BLaER1 (cell line): ENCODE measurements around the gene DHX32.
"Not testable (repeated sequence)": the region's sequence is repeated elsewhere in the genome, so short reads cannot be mapped to it uniquely, and the experiment has no call there.

ENCODE experiments used
- H3K27ac ChIP-seq: shearing (Covaris generic); formaldehyde crosslinking; 2 replicates; pipeline ENCODE4 v1.8.1; 2022
- H3K27me3 ChIP-seq: shearing (Covaris generic); formaldehyde crosslinking; 2 replicates; pipeline ENCODE4 v1.8.1; 2022
- H3K36me3 ChIP-seq: shearing (Covaris generic); formaldehyde crosslinking; 2 replicates; pipeline ENCODE4 v1.8.1; 2022
- H3K4me1 ChIP-seq: shearing (Covaris generic); formaldehyde crosslinking; 2 replicates; pipeline ENCODE4 v1.8.1; 2022
- H3K4me2 ChIP-seq: shearing (Covaris generic); formaldehyde crosslinking; 2 replicates; pipeline ENCODE4 v1.8.1; 2022
- H3K4me3 ChIP-seq: shearing (Covaris generic); formaldehyde crosslinking; 2 replicates; pipeline ENCODE4 v1.8.1; 2022
- H3K9ac ChIP-seq: shearing (Covaris generic); formaldehyde crosslinking; 2 replicates; pipeline ENCODE4 v1.8.1; 2022
- H3K9me3 ChIP-seq: shearing (Covaris generic); formaldehyde crosslinking; 2 replicates; pipeline ENCODE4 v1.8.1; 2022
- H4K20me1 ChIP-seq: shearing (Covaris generic); formaldehyde crosslinking; 2 replicates; pipeline ENCODE4 v1.8.1; 2022
- Cebpa-rat ChIP-seq: shearing (Covaris generic); IDR thresholded peaks from 2 replicates; pipeline ENCODE4 v1.8.1; 2022

The DHX32 gene

GRCh38 chr10:125889441-125889840 is 8.3 kb upstream of the DHX32 start:
- not testable (repeated sequence) for H3K9ac ChIP-seq, H3K27me3 ChIP-seq, H3K4me2 ChIP-seq, H3K9me3 ChIP-seq, H3K4me1 ChIP-seq, H3K4me3 ChIP-seq, H3K36me3 ChIP-seq, H3K27ac ChIP-seq
- peaks cover 20% of the 10 kb centered on the region; the same call in 1 of the 2 replicates for H4K20me1 ChIP-seq

DNA sequence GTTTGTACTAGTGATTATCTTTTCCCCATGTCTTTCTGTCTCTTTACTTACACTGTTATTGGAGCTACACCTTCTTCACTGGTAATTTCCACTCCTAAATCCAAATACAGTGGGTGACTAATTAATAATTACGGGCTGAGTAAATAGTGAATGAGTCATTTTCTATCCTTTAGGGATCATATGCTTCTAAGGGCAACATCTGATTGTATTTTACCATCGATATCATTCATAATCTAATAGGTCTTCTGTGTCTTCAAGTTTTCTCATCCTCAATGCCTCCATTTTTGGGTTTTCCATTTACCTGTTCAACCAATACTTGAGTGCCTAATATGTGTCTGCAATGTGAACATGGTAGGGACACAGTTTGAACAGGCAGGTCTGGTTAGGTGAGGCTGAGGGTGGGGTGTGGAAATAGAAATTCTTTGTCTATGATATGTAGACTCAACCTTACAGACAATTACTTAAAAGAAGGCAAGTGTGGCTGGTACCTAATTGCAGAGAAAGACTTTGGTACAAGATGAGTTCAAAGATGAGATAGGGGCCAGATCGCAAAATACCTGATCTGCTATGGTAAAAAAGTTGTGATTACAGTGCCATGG is 5.9 kb upstream of the DHX32 start:
- Histone ChIP-seq H3K9ac (no peak overlapping the region), H3K4me2 (no peak overlapping the region), H3K27me3 (no peaks in the 10 kb centered on the region), H3K27ac (no peak overlapping the region), H3K4me1 (no peaks in the 10 kb centered on the region), H3K9me3 (no peaks in the 10 kb centered on the region), H3K4me3 (no peak overlapping the region), H3K36me3 (peaks cover 19% of the 10 kb centered on the region), H4K20me1 (peaks cover 15% of the 10 kb centered on the region; the same call in 1 of the 2 replicates)
- no peak for TF ChIP-seq Cebpa-rat

DNA sequence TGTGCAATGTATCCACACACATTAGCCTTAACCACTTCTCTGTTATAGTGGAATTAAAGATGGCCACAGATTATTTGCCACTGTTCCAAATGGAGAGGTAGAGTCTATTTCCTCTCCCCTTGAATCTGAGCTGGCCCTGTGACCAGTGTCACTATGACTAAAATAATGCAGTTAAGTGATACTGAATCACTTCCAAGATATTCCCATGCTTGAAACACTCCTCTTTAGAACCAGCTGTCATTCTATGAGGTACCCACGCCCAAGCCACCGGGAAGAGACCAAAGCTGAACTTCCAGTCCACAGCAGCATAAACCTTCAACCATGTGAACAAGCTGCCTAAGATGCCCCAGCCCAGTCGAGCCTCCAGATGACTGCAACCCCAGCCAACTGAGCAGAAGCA is 2.1 kb upstream of the DHX32 start:
- Histone ChIP-seq H3K9ac (no peak overlapping the region), H3K27ac (no peak overlapping the region), H3K27me3 (no peaks in the 10 kb centered on the region), H3K36me3 (peaks cover 47% of the 10 kb centered on the region), H3K4me2 (no peak overlapping the region), H3K9me3 (peaks cover 14% of the 10 kb centered on the region), H3K4me1 (no peaks in the 10 kb centered on the region), H3K4me3 (no peak overlapping the region), H4K20me1 (no peaks in the 10 kb centered on the region)
- no peak for TF ChIP-seq Cebpa-rat

DNA sequence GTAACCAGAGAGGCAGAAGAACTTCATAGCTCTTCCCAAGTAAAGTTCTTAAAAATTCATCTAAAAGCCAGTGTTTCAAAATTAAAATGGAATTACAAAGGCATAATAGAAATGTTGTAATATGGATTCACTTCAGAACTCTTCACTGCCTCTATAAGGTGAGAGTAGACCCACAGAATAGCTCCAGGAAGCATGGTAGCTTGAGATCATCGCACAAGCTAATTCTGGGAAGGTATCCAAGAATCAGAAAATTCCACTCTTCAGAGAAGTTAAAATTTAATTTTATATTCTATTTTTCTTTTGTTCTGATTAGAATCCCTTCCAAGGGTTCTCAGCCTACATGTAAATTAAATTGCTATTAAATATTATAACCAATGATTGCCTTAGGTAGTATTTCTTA is 1.5 kb upstream of the DHX32 start:
- Histone ChIP-seq H3K4me1 (no peaks in the 10 kb centered on the region), H3K9ac (no peak overlapping the region), H3K27me3 (no peaks in the 10 kb centered on the region), H3K36me3 (peaks cover 53% of the 10 kb centered on the region), H3K9me3 (peaks cover 20% of the 10 kb centered on the region), H3K27ac (no peak overlapping the region), H3K4me2 (no peak overlapping the region), H3K4me3 (no peak overlapping the region), H4K20me1 (no peaks in the 10 kb centered on the region)
- no peak for TF ChIP-seq Cebpa-rat

DNA sequence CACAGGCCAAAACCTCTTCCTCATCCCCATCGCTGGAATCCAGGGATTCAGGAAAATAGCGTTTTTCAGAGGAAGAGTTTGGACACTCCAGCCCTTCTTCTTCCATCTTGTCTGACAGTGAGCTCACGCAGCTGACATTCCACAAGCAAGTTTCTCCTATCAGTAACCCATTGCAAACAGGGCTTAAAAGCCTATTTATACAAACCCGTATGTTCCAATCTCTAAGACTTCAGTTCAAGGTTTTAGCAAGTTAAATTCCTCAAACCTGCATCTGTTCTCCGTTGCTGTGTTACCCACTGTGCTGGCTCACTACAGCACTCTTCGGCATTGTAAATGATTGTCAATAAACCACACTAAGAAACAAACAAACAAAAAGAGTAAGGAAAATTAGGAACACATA is 373 bp downstream of the DHX32 start:
- Histone ChIP-seq H3K4me2 (no peak overlapping the region), H3K4me1 (no peaks in the 10 kb centered on the region), H4K20me1 (no peaks in the 10 kb centered on the region), H3K4me3 (no peak overlapping the region), H3K27me3 (no peaks in the 10 kb centered on the region), H3K36me3 (peaks cover 72% of the 10 kb centered on the region), H3K27ac (no peak overlapping the region), H3K9me3 (peaks cover 39% of the 10 kb centered on the region), H3K9ac (no peak overlapping the region)
- no peak for TF ChIP-seq Cebpa-rat

GRCh38 chr10:125878957-125879835 is 1.9 kb downstream of the DHX32 start:
- peaks cover 75% of the 10 kb centered on the region for H3K36me3 ChIP-seq
- no peaks in the 10 kb centered on the region for H3K27me3 ChIP-seq
- TF ChIP-seq Cebpa-rat, result no peak
- H3K9ac ChIP-seq, result no peak overlapping the region
- H3K4me3 ChIP-seq, result no peak overlapping the region
- H4K20me1 ChIP-seq, result no peaks in the 10 kb centered on the region
- H3K27ac ChIP-seq, result no peak overlapping the region
- H3K9me3 ChIP-seq, result peaks cover 49% of the 10 kb centered on the region
- H3K4me1 ChIP-seq, result no peaks in the 10 kb centered on the region
- H3K4me2 ChIP-seq, result no peak overlapping the region

DNA sequence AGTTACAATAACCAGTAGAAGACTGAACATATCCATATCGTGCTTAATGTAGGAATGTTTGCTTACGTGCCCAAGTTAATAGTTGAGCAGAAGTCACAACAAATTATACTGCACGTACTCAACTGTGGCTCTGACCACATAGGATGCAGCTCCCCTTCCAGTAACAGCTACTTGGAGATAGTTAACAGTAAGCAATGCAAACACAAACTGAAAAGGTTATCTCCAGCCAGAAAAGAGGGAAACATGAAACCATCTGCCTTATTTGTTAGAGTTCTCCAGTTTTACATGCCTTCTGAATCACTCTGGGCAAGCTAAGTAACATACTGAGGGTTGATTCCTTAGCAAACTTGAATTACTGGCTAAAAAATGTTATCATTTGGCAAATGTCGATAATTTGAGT is 9.8 kb downstream of the DHX32 start:
- H3K36me3 ChIP-seq, result peaks cover 28% of the 10 kb centered on the region
- TF ChIP-seq Cebpa-rat, result no peak
- no peak overlapping the region for H3K27ac ChIP-seq
- no peaks in the 10 kb centered on the region for H3K27me3 ChIP-seq
- peaks cover 17% of the 10 kb centered on the region for H3K9me3 ChIP-seq
- no peak overlapping the region for H3K9ac ChIP-seq
- H3K4me2 ChIP-seq, result no peak overlapping the region
- H4K20me1 ChIP-seq, result 0 out of 2 replicates have a peak, but pooled peaks cover 7% of the 10 kb centered on the region
- H3K4me3 ChIP-seq, result no peak overlapping the region
- peaks cover 2% of the 10 kb centered on the region; the same call in 1 of the 2 replicates for H3K4me1 ChIP-seq

DNA sequence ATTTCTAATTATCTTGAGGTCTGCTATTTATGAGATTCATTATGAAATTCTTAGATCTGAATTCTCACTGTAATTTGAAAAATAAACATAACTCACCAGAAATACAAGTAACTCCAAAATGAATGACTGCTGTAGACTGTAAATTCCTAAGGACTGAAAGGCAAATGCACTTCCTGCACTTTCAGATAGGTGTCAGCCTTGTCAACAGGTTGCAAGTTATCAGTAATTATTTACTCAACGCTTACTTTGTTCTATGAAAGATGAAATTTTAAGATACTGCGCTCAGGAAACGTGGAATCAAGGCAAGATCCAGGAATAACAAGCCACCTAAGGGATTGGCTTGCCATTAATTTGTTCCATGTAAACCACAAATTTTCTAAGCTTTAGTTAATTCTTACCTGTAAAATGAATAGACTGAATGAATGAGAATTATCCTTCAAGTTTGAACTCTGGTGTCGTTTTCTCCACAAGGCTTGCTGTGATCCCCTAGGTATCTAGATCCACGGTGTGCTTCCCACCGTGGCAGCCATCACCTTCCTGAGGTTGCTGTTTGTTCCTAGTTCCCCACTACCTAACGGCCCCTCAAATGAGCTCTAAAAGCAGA is 12.6 kb downstream of the DHX32 start:
- Histone ChIP-seq H3K27ac (no peak overlapping the region), H3K36me3 (peaks cover 25% of the 10 kb centered on the region), H3K4me1 (peaks cover 27% of the 10 kb centered on the region), H3K9me3 (no peaks in the 10 kb centered on the region), H3K9ac (no peak overlapping the region), H3K4me3 (no peak overlapping the region), H3K4me2 (no peak overlapping the region), H3K27me3 (no peaks in the 10 kb centered on the region), H4K20me1 (0 out of 2 replicates have a peak, but pooled peaks cover 7% of the 10 kb centered on the region)
- TF ChIP-seq Cebpa-rat, result no peak

DNA sequence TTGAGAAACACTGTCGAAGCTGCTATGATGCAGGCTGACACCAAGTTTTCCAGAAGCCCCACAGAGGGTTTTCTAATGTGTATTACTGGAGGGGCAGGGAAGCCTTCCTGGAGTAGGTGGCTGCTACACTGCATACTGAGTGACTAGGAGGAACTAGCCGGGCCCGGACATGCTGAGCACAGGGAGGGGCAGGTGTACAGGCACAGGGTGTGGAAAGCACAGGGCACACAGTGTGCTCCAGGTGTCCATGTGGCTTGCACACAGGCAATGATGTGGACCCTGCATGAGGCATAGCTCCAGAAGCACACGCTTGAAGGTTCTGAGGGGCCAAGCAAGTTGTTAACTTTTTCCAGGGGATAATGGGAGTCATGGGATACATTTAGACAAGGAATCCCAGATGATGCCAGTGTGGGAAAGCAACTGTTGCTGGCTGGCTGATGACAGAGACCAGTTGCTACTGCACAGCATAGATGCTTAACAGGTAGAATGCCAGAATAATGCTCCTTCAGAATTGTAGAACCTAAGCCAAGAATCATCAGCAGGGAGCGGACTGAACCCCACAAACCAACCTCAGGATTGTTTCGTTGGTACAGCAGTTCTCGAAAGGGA is 14.6 kb downstream of the DHX32 start:
- TF ChIP-seq Cebpa-rat, result no peak
- 0 out of 2 replicates have a peak, but pooled peaks cover 7% of the 10 kb centered on the region for H4K20me1 ChIP-seq

More for the DNA sequence above, 14.6 kb downstream of the DHX32 start:
- Histone ChIP-seq H3K27ac (no peak overlapping the region), H3K4me1 (peaks cover 27% of the 10 kb centered on the region), H3K27me3 (no peaks in the 10 kb centered on the region), H3K4me3 (no peak overlapping the region), H3K36me3 (peaks cover 28% of the 10 kb centered on the region), H3K9me3 (no peaks in the 10 kb centered on the region), H3K9ac (no peak overlapping the region), H3K4me2 (no peak overlapping the region)
